Measurements from ENCODE around the gene DTX3L. TPM values are rescaled to one million over a fixed set of nuclear protein-coding genes. Genes with fewer than 3 reads are reported as not detected.

The DTX3L gene
- 0.86 and 1.8 TPM in 2 replicates for polyA plus RNA-seq (2014; cell fraction: cytosol; rRNA removed)
- polyA plus RNA-seq (2014; cell fraction: nucleus; rRNA removed), result 0.46 and 0.74 TPM in 2 replicates

DNA sequence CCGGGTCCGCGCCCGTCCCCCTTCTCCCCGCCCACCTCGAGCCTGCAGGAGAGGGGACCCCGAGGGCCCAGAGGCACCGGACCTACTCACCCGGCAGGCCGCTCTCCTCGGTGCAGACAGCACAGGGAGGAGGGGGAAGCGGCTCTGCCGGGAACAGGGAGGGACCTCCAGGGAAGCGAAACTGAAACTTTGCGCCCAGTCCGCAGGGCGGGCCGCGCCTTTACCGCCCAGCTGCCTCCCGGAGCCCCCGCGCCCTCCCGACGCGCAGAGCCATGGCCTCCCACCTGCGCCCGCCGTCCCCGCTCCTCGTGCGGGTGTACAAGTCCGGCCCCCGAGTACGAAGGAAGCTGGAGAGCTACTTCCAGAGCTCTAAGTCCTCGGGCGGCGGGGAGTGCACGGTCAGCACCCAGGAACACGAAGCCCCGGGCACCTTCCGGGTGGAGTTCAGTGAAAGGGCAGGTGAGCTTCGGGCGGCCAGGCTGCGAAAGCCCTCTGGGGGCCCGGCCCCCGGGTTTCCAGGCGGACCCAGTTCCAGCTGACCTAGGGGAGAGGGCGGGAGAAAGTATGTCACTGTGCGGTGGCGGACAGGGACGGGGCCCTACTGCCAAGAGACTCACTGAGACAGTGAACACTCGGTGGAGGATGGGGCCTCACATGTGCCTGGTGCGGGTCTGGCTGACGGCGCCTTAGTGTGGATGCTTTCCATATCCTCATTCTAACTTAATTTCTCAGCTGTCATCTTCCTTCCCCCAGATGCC lies at the start of gene DTX3L, which contains the start of gene PARP9:
DTX3L (plus strand) TSS at position 184 of the 758 bp plus-strand sequence; CDS start at position 273, 89 bp downstream.
PARP9 (minus strand) TSS at position 146 of the 758 bp plus-strand sequence. CDS start 4,680 bp downstream, outside the sequence.
- peak; percentile 86 for DNase-seq (ENCODE audit: low spot score)

DNA sequence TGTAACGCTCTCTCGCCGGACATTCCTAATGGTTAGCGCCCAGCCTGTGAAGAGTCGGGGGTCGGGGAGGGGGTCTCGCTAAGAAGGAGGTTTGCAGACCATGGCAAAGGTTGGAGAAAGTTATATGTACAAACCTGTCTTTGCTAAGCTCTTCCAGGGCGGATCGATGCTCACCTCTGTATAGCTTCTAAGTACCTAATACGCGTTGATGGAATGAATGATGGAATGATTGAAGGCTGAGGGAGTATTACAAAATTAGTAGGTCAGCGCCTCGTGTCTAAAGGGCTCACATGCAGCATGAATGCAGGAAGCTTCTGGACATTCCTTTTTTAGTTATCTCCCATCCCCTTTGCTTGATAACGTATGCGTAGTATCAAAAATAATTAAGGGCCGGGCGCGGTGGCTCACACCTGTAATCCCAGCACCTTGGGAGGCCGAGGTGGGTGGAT lies 49.1 kb upstream of the DTX3L start:
- DNase-seq (ENCODE audit: low spot score), result no peak

DNA sequence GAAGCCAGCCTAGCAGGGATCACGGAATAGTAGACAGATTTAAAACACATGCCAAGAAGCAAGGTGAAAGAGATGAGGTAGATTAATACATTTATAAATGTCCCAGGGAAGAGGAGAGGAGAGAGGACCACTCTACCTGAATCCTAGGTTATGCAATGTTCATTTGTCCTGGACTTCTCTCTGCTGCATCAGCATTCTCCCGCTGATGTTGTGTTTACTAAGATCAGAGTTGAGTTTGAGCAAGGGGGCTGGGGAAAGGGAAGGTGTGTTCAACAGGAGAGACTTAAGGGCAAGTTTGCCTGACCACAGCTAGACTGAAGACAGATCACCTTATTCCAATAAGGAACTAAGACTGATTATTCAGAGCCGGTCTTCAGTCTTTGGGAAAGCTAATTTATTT lies 48.3 kb upstream of the DTX3L start:
- no peak for DNase-seq (ENCODE audit: low spot score)

DNA sequence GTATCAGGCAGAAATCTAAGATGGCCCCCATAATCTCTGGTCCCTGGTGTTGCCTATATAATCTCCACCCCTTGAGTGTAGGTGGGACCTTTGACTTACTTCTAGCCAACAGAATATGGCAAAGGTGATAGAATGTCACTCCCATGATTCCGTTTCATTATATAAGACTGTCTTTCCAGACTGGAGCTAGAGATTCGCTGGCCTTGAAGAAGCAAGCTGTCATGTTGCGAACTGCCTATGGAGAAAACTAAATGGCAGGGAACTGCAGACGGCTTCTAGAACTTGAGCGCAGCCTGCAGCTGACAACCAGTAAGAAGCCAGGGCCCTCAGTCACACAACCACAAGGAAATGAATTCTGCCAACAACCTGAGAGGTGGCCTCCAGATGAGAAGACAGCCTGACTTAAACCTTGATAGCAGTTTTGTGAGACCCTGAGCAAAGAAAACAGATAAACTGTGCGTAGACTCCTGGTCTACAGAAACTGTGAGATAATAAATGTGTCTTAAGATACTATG lies 47.2 kb upstream of the DTX3L start:
- DNase-seq (ENCODE audit: low spot score), result peak; percentile 8

DNA sequence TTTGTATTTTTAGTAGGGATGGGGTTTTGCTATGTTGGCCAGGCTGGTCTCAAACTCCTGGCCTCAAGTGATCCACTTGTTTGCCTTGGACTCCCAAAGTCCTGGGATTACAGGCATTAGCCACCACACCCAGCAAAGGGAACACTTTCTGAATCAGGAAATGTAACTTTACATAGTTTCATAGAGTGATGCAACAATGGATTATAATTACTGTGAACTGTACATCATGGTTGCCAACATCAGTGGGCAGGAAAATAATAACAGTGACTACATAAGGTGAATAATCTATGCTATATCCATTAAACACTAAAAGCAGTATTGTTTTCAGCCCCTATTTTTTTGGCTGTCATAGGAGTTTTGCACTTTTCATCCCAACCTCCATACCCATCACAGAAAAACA lies 44.4 kb upstream of the DTX3L start:
- DNase-seq (ENCODE audit: low spot score), result no peak

DNA sequence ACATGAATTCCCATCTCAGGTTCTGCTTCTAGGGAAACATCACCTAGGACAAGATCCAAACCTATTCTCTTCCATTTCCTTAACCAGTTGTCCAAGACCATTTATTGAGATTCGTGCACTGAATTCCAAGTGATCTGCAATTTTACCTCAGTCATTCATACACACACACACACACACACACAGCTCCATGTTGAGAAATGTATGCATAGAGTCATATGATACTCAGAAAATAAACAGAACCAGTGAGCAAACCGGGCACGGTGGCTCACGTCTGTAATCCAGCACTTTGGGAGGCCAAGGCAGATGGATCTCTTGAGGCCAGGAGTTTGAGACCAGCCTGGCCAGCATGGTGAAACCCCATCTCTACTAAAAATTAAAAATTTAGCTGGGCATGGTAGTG lies 43.3 kb upstream of the DTX3L start:
- DNase-seq (ENCODE audit: low spot score), result no peak

DNA sequence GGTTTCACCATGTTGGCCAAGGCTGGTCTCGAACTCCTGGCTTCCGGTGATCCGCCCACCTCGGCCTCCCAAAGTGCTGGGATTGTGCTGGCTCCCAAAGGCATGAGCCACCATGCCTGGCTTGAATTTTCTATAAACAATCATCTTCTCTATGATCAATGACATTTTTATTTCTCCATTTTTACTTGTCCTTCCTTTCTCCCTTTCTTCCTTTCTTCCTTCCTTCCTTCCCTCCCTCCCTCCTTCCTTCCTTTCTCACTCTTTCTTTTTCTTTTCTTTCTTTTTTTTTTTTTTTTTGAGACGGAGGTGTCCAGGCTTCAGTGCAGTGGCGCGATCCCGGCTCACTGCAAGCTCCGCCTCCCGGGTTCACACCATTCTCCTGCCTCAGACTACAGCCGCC lies 40.8 kb upstream of the DTX3L start:
- no peak for DNase-seq (ENCODE audit: low spot score)

DNA sequence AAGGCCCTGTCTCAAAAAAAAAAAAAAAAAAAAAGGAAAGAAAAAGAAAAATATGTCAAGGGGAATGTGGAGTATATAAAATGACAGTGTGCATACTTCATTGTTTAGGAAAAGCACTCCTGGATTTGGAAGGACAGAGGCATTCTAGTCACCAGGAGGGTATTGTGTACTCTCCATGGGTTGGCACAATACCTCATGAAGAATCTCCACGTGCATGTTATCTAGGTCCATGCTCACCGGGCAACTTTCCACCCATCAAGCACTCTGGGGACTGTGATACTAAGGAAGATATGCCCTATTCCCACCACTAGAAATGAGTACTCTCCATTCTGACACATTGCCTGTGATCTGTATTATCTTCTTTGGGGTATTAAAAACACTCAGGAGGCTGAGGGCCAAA lies 34.0 kb upstream of the DTX3L start:
- no peak for DNase-seq (ENCODE audit: low spot score)

DNA sequence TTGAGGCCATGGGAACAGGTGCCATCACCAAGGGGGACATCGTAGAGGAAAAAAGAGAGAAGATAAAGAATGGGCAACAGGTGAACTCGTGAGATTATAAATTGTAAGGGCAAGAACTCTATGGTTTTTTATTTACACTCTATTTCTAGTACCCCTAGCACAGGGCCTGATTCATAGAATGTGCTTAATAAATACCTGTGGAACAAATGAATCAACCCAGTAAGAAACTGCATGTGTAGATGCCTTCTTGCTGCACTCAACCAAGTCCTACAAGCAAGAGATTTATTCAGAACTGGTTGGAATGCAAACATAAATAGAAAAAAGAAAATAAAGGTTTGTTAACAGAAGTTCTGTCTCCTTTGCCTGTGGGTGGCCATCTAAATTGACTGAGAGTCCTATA lies 30.7 kb upstream of the DTX3L start:
- DNase-seq (ENCODE audit: low spot score), result no peak

DNA sequence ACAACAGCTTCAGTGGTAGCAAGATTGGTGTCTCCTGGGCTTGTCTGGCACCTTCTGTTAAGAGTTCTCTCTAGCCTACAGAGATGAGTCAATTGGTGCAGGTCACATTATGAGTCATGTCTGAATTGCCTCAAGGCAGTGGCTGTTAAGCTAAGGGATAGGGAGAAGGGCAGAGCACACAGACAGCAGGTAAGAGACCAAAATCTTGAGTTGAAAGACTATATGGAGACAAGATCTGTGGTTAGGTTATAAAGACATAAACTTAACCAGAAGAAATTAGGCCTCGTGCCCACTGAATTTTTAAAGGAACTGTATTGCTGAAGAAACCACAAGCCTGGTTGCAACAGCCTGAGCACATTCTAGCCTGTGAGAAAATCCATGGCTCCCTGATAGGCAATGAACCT lies 30.2 kb upstream of the DTX3L start:
- DNase-seq (ENCODE audit: low spot score), result no peak

DNA sequence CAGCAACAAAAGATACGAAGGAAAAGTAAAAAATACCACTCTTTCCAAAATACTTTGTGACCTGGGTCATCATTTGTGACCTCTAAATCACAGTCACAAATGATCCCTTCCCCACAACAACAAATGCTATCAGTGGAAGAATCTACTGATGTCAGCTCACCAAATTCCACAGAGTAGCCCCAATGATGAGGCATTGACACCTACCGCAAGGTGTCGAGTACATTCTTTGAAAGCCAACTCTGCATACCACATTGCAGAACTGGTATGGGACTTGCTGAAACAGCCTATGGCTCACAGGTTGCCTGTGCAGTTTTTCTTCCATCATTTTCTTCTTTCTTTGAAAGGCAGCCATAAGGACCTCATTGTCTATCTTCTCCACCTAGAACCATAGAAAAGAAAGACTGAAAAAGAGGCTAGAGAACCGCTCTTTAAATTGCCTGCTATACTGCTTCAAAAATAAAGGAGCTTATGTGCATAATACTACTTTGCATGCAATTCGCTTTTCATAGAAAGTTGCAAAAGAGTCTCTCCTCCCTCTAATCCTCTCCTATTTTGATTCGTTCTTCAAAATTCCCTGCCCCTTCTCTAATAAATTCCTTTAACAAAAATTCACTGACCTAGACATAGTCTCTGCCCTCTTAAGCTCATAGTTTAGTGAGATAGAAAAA lies 28.0 kb upstream of the DTX3L start:
- DNase-seq (ENCODE audit: low spot score), result no peak

DNA sequence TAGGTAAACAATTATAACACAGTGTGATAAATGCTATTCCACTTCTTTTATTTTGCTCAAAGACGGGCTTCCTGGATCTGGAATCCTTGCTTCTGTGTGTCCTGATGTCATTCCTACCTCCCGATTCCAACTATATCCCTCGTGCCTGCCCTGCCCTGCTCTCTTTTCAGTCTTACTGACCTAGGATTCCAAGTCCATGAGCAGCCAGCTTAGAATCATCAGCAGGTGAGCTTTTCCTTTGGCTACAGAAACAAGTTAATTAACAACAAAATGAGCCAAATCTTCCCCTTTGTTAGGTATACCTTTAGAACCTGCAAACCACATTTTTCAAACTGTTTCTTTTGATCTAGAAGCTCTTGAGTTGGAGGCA lies 27.5 kb upstream of the DTX3L start:
- DNase-seq (ENCODE audit: low spot score), result no peak

DNA sequence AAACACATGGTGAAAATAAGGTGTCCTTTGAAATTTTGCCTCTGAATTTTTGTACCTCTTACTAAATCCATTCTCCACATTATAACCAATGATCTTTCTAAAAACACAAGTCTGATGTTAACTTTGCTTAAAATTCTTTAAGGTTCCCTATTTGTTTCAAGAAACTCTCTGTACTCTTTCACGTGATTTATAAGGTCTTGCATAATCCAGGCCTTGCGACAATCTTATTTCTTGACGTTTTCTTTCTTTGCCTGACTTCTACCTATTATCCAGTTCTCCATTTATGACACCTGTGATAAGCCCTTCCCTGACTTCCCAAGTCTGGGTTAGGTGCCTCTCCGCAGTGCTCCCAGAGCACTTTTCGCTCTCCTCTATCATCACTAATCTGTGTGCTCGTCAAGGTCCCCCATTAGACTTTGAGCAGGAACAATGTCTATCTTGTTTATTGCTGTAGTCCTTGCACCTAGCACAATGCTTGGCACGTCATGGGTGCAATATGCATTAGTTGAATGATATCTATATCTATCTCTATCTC lies 25.1 kb upstream of the DTX3L start:
- DNase-seq (ENCODE audit: low spot score), result no peak

DNA sequence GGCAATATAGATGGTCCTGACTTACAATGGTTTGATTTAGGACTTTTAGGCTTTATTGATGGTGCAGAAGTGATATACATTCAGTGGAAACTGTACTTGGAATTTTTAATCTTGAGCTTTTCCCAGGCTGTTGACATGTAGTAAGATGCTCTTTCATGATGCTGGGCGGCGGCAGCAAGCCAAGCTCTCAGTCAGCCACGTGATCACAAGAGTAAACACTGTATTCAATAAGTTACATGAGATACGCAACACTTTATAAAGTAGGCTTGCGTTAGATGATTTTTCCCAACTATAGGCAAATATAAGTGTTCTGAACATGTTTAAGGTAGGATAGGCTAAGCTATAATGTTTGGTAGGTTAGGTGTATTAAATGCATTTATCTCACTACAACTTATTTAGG lies 18.0 kb upstream of the DTX3L start:
- no peak for DNase-seq (ENCODE audit: low spot score)

DNA sequence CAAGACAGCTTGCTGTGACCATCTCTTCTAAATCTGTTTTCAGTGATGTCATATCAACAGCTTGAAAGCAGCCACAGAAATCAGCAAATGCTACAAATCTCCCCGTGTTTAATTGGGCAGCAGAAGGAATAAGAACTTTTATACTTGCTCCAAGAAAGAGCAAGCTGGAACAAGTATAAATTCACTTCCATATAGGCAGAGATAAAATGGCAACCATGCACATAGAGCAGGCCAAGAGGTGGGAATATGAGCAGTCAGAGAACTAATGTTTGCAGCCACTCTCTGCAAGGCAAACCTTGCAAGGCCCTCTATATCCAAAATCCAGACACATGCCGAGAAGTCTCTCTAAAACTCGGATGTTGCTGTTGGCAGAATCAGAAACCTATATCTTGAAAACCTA lies 16.1 kb upstream of the DTX3L start:
- DNase-seq (ENCODE audit: low spot score), result no peak

DNA sequence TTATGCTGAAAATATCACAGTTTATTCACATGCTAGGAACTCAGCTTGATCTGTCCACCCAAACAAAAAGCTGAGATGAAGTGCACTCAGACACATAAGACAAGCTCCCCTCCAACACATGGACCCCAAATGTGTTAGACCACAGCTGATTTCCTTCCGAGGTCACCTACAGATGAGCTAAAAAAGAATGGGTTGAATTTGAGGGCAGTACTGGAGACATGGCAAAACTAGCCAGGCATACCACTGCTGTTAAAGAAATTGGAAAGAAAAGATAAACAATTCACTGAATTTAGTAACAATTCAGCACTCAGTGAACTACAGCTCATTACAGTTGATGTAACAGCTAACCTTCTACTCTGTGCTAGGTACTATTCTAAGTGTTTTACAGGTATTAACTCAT lies 15.5 kb upstream of the DTX3L start:
- DNase-seq (ENCODE audit: low spot score), result no peak

DNA sequence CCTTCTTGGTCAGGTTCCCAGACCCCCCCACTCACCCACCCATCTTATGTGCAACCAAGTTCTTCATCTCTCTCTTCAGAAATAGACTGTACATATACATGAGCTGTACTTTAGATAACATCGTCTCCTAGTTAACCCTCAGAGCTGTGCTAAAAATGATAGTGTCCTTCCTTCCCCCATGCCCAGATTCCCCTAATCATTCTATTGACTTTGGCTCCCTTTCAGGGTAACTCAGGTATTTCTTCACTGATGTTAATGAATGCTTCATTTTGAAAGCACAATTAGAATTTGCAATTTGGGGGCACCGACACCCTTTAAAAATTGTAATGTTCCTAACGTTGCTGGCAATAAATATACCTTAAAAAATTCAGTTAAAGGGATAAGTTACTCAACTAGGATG lies 11.0 kb upstream of the DTX3L start:
- DNase-seq (ENCODE audit: low spot score), result no peak

DNA sequence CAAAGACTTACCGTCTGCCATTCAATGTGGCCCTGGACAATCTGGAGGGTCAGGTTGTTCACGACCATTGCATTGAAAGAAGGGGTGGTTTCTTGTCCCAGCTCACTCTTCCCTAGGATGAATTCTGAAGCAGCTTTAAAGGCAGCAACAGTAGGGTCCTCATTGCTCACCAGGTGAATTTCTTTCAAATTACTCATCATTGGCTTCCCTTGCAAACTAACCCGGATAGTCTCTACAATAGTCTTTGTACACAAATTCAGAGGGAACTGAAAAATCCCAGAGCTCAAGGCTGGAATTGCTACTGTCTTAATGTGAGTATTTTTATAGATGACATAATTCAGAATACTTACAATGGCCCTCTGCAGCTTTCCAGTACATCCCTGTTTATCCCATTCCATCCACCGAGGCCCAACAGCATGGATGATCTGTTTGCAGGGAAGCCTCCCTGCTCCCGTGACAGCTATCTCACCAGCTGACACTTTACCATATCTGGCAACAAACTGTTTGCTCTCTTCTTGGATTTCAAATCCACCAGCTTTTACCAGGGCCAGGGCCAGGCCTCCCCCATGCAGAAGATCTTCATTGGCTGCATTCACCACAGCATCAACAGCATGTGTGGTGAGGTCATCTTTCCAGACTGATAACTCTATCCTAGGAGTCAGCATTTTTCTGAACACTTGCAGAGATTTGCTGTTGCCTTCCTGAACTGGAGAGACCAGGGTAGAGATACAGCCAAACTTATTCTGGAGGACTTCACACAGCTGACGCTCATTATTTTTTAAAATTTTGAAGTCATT lies 8.7 kb upstream of the DTX3L start:
- no peak for DNase-seq (ENCODE audit: low spot score)

DNA sequence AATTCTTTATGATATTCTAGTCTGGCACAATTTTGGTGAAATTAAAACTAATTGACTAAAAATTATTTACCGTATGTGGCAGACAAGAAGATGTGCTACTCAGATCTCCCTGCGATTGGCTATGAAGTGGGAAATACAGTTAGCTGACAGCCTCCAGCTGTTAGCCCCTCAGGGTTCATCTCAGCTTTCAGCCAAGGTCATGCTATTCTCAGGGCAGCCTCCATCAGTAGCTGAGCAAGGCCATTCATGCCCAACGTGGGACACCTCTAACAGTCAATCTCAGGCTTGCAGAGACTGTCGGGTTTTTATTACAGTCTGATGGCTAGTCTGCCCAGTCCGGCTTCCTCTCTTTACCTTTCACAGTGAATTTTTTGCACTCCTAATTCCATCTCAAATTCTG lies 6.8 kb upstream of the DTX3L start:
- DNase-seq (ENCODE audit: low spot score), result no peak

DNA sequence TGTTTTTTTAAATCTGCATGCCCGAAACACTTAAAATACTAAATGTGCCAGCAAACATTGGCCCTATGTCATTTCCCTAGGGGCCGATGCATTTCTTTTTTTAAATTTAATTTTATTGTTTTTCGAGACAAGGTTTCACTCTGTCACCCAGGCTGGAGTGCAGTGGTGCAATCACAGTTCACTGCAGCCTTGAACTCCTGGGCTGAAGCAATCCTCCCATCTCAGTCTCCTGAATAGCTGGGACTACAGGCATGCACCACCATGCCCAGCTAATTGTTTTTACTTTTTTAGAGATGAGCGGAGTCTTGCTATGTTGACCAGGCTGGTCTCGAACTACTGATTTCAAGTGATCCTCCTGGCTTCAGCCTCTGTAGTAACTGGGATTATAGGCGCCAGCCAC lies 5.5 kb upstream of the DTX3L start:
- DNase-seq (ENCODE audit: low spot score), result no peak

DNA sequence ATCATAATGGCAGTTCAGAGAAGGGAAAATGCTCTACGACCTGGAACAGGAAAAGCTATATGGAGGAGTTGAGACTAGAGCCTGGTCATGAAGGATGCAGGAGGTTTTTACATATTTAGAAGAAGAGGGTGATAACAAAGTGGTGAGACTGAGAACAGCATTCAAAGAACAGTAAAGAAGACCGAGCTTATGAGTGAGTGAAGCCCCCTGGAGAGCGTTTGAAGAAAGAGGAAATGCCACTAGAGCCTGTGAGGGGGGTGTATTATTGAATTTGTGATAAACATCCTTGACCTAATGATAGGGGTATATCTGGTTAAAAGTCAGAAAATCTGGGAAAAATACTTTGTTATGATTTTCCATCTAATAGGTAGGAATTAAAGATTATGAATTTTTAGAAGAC lies 4.2 kb upstream of the DTX3L start:
- no peak for DNase-seq (ENCODE audit: low spot score)

DNA sequence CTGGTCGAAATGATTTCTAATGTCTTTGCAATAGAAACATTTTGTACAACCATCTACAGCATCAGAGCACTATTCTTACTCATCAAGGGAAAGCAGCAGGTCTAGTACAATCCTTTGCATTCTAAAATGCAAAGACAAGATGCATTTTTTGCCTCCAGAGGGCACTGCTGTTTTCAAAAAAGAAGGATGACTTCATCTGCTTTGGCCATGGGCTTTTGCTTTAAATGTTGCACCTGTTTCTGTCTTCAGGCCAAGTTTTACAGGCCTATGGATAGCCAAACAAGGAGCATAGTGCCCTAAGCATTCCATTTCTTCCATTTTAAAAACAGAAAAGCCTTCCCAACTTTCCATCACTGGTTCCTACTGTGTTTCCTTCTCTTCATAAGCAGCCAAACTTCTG lies 3.5 kb upstream of the DTX3L start:
- peak; percentile 59 for DNase-seq (ENCODE audit: low spot score)
